ENCODE data around the gene TXNDC11.

Gene TXNDC11

GRCh38 chr16:11662582-11662981 lies 80.1 kb downstream of the TXNDC11 start:
- Histone ChIP-seq H3K9ac (ENCODE audit: low read length) (no peak overlapping the region), H3K36me3 (ENCODE audit: control insufficient read depth, insufficient read depth, low read length, severe bottlenecking) (no peaks in the 10 kb centered on the region), H3K4me1 (ENCODE audit: control insufficient read depth, insufficient read depth, low read length) (peaks cover 10% of the 10 kb centered on the region), H3K27me3 (replicated peaks; ENCODE audit: control insufficient read depth, insufficient read depth, low read length) (no peaks in the 10 kb centered on the region), H3K4me3 (ENCODE audit: low read length) (no peak overlapping the region), H3K9me3 (ENCODE audit: control insufficient read depth, low read length) (no peaks in the 10 kb centered on the region)
- DNase-seq (ENCODE audit: low read depth), result no peak

GRCh38 chr16:11660565-11660964 lies 82.1 kb downstream of the TXNDC11 start:
- Histone ChIP-seq H3K9ac (ENCODE audit: low read length) (no peak overlapping the region), H3K36me3 (ENCODE audit: control insufficient read depth, insufficient read depth, low read length, severe bottlenecking) (no peaks in the 10 kb centered on the region), H3K4me3 (ENCODE audit: low read length) (no peak overlapping the region), H3K9me3 (ENCODE audit: control insufficient read depth, low read length) (no peaks in the 10 kb centered on the region), H3K4me1 (ENCODE audit: control insufficient read depth, insufficient read depth, low read length) (peaks cover 10% of the 10 kb centered on the region), H3K27me3 (replicated peaks; ENCODE audit: control insufficient read depth, insufficient read depth, low read length) (no peaks in the 10 kb centered on the region)
- no peak for DNase-seq (ENCODE audit: low read depth)

DNA sequence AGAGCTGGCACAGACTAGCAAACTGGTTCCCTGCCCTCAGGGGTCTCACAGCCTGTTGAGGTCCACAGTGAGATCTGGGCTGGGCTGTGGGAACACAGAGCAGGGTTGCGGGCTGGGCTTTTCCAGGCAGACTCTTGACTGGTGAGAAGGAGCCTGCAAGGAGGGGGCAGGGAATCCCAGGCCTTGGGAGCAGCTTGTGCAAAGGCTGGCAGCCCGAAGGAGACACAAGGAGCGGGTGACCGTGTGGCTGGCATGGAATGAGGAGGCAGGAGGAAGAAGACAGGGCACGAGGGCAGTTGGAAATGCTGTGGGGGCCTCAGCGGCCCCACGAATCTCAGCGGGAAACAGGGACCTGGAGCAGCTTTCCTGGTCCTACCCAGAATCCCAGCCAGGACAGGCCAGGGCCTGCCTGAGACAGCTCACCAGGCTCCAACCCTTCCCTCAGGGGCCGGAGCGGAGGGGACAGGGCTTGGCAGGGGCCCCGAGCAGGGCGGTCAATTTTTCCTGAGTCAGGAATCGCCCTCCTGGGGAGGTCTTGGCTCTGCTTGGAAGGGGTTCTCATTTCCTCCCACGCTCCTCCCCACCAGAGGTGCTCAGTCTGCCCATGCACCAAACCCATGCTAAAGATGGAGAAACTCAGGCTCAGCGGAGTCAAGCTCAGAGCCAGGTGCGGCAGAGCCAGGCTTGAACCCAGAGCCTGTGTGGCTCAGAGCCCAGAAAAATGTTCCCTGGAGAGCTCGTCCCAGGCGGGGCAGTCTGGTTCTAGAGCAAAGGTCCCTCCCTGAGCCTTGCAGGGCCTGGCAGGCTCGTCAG lies 83.6 kb downstream of the TXNDC11 start:
- DNase-seq (ENCODE audit: low read depth), result no peak
- Histone ChIP-seq H3K36me3 (ENCODE audit: control insufficient read depth, insufficient read depth, low read length, severe bottlenecking) (no peaks in the 10 kb centered on the region), H3K4me3 (ENCODE audit: low read length) (no peak overlapping the region), H3K27me3 (replicated peaks; ENCODE audit: control insufficient read depth, insufficient read depth, low read length) (no peaks in the 10 kb centered on the region), H3K9ac (ENCODE audit: low read length) (no peak overlapping the region), H3K9me3 (ENCODE audit: control insufficient read depth, low read length) (no peaks in the 10 kb centered on the region), H3K4me1 (ENCODE audit: control insufficient read depth, insufficient read depth, low read length) (peaks cover 10% of the 10 kb centered on the region)

DNA sequence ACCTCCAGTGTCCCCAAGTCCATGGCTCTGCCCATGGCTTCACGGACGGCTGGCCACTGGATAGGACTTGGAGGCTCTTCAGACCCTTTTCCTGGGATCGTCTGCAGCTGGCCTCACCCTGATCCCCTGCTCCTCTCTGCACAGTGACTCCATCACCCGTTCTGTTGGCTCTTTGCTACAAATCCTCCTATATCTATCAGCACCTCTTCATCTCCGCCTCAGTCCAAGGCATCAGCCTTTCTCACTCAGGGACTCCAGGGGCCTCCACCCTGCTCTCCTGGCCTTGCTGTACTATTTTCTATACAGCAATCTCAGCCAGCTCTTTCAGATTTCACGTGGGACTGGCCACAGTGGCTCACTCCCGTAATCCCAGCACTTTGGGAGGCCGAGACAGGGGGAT lies 85.1 kb downstream of the TXNDC11 start:
- no peaks in the 10 kb centered on the region for H3K9me3 ChIP-seq (ENCODE audit: control insufficient read depth, low read length)
- peaks cover 10% of the 10 kb centered on the region for H3K4me1 ChIP-seq (ENCODE audit: control insufficient read depth, insufficient read depth, low read length)
- no peak for DNase-seq (ENCODE audit: low read depth)
- no peaks in the 10 kb centered on the region for H3K27me3 ChIP-seq (replicated peaks; ENCODE audit: control insufficient read depth, insufficient read depth, low read length)
- H3K4me3 ChIP-seq (ENCODE audit: low read length), result no peak overlapping the region
- H3K9ac ChIP-seq (ENCODE audit: low read length), result no peak overlapping the region
- H3K36me3 ChIP-seq (ENCODE audit: control insufficient read depth, insufficient read depth, low read length, severe bottlenecking), result no peaks in the 10 kb centered on the region

DNA sequence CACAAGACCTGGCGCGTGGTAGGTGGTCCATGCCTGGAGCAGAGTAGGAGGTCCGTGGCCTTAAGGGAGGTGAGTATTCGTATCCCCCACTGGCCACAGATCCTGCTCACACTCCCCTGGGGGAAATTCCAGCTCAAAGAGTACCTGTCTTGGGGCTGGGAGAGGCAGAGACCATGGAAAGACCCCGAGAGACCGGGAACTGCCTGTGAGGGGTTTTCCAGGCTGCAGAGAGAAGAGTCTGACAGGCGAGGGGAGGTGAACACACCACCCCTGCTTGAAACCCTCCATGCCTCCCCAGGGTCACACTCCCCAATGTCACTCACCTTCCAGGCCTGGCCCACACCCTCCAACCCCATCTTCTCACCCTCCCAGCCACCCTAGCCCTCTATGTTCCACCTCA lies 87.0 kb downstream of the TXNDC11 start:
- DNase-seq (ENCODE audit: low read depth), result no peak
- no peaks in the 10 kb centered on the region for H3K9me3 ChIP-seq (ENCODE audit: control insufficient read depth, low read length)
- H3K9ac ChIP-seq (ENCODE audit: low read length), result no peak overlapping the region
- H3K4me1 ChIP-seq (ENCODE audit: control insufficient read depth, insufficient read depth, low read length), result peaks cover 10% of the 10 kb centered on the region
- H3K36me3 ChIP-seq (ENCODE audit: control insufficient read depth, insufficient read depth, low read length, severe bottlenecking), result no peaks in the 10 kb centered on the region
- H3K27me3 ChIP-seq (replicated peaks; ENCODE audit: control insufficient read depth, insufficient read depth, low read length), result no peaks in the 10 kb centered on the region
- H3K4me3 ChIP-seq (ENCODE audit: low read length), result no peak overlapping the region

- DNase-seq (ENCODE audit: low read depth), result no peak
- H3K9ac ChIP-seq (ENCODE audit: low read length), result no peak overlapping the region
- H3K27me3 ChIP-seq (replicated peaks; ENCODE audit: control insufficient read depth, insufficient read depth, low read length), result no peaks in the 10 kb centered on the region
- no peaks in the 10 kb centered on the region for H3K36me3 ChIP-seq (ENCODE audit: control insufficient read depth, insufficient read depth, low read length, severe bottlenecking)
- H3K9me3 ChIP-seq (ENCODE audit: control insufficient read depth, low read length), result no peaks in the 10 kb centered on the region
- H3K4me1 ChIP-seq (ENCODE audit: control insufficient read depth, insufficient read depth, low read length), result no peaks in the 10 kb centered on the region
- H3K4me3 ChIP-seq (ENCODE audit: low read length), result no peak overlapping the region
Observed at GRCh38 chr16:11651796-11652195, 90.9 kb downstream of the TXNDC11 start.

- H3K36me3 ChIP-seq (ENCODE audit: control insufficient read depth, insufficient read depth, low read length, severe bottlenecking), result no peaks in the 10 kb centered on the region
- no peak overlapping the region for H3K4me3 ChIP-seq (ENCODE audit: low read length)
- H3K9me3 ChIP-seq (ENCODE audit: control insufficient read depth, low read length), result no peaks in the 10 kb centered on the region
- H3K27me3 ChIP-seq (replicated peaks; ENCODE audit: control insufficient read depth, insufficient read depth, low read length), result no peaks in the 10 kb centered on the region
- no peak for DNase-seq (ENCODE audit: low read depth)
- no peak overlapping the region for H3K9ac ChIP-seq (ENCODE audit: low read length)
- no peaks in the 10 kb centered on the region for H3K4me1 ChIP-seq (ENCODE audit: control insufficient read depth, insufficient read depth, low read length)
Observed at GRCh38 chr16:11650641-11651591, 91.7 kb downstream of the TXNDC11 start.

DNA sequence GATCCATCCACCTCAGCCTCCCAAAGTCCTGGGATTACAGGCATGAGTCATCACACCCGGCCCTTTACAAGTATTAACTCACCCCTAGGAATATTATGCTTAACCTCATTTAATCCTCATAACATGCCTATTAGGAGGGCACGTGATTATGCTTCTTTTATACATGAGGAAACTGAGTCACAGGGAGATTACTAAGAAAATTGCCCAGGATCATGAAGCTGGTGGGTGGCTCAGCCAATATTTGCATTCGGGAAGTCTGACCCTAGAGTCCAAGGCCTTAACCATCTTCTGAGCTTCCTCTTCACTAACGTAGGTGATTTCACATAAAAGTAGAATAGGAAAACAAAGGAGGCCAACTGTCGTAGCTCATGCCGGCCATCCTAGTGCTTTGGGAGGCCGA lies 93.4 kb downstream of the TXNDC11 start:
- Histone ChIP-seq H3K4me1 (ENCODE audit: control insufficient read depth, insufficient read depth, low read length) (no peaks in the 10 kb centered on the region), H3K27me3 (replicated peaks; ENCODE audit: control insufficient read depth, insufficient read depth, low read length) (no peaks in the 10 kb centered on the region), H3K4me3 (ENCODE audit: low read length) (no peak overlapping the region), H3K36me3 (ENCODE audit: control insufficient read depth, insufficient read depth, low read length, severe bottlenecking) (no peaks in the 10 kb centered on the region), H3K9me3 (ENCODE audit: control insufficient read depth, low read length) (no peaks in the 10 kb centered on the region), H3K9ac (ENCODE audit: low read length) (no peak overlapping the region)
- no peak for DNase-seq (ENCODE audit: low read depth)

DNA sequence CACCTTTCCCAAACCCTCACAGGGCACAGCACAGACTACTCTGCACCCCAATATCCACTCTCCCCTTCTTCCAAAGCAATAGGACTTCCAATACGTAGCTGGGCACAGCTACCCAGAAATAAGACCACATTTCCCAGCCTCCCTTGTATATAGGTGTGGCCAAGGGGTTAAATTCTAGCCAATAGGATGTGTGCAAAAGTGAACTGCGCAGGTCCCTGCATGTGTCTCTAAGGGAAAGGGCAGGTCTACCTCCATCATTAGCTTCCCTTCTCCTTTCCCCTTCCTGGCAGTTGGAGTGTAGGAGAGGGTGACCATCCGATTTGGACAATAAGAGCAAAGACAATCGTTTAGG lies 99.9 kb downstream of the TXNDC11 start:
- no peak overlapping the region for H3K9ac ChIP-seq (ENCODE audit: low read length)
- no peaks in the 10 kb centered on the region for H3K9me3 ChIP-seq (ENCODE audit: control insufficient read depth, low read length)
- peaks cover 18% of the 10 kb centered on the region for H3K4me1 ChIP-seq (ENCODE audit: control insufficient read depth, insufficient read depth, low read length)
- no peak for DNase-seq (ENCODE audit: low read depth)
- H3K36me3 ChIP-seq (ENCODE audit: control insufficient read depth, insufficient read depth, low read length, severe bottlenecking), result no peaks in the 10 kb centered on the region
- no peak overlapping the region for H3K4me3 ChIP-seq (ENCODE audit: low read length)
- peaks cover 6% of the 10 kb centered on the region for H3K27me3 ChIP-seq (replicated peaks; ENCODE audit: control insufficient read depth, insufficient read depth, low read length)

- Histone ChIP-seq H3K9me3 (ENCODE audit: control insufficient read depth, low read length) (no peaks in the 10 kb centered on the region), H3K27me3 (replicated peaks; ENCODE audit: control insufficient read depth, insufficient read depth, low read length) (peaks cover 6% of the 10 kb centered on the region), H3K4me1 (ENCODE audit: control insufficient read depth, insufficient read depth, low read length) (peaks cover 18% of the 10 kb centered on the region), H3K4me3 (ENCODE audit: low read length) (peak overlapping the region; percentile 19), H3K9ac (ENCODE audit: low read length) (peak overlapping the region; percentile 66), H3K36me3 (ENCODE audit: control insufficient read depth, insufficient read depth, low read length, severe bottlenecking) (no peaks in the 10 kb centered on the region)
- DNase-seq (ENCODE audit: low read depth), result peak; percentile 91
Observed at GRCh38 chr16:11640987-11641817, 101.5 kb downstream of the TXNDC11 start.

Measured in adipocyte (in vitro differentiated cells).